GM18502 (cell line): ENCODE results near the gene PYDC2.

Experiments
- ATAC-seq: cut with Tn5 transposase; IDR thresholded peaks from one replicate; pipeline ENCODE4 v1.9.1; 2021; ENCODE audit warnings: mild to moderate bottlenecking; ENCODE audit not compliant: unreplicated experiment, poor library complexity

The PYDC2 gene

DNA sequence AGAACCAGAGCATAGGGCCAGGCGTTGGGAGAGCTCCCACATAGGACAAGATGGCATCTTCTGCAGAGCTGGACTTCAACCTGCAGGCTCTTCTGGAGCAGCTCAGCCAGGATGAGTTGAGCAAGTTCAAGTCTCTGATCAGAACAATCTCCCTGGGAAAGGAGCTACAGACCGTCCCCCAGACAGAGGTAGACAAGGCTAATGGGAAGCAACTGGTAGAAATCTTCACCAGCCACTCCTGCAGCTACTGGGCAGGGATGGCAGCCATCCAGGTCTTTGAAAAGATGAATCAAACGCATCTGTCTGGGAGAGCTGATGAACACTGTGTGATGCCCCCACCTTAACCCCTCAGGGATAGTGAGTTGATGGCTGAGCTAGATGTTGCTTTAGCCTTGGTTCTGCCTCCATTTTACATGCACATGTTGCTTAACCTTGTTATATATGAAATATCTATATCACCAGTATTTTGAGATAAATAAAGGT, at the start of gene PYDC2:
PYDC2 (plus strand) TSS at position 51 of the 483 bp plus-strand sequence; CDS start at position 51, 0 bp downstream.
- ATAC-seq, result no peak

DNA sequence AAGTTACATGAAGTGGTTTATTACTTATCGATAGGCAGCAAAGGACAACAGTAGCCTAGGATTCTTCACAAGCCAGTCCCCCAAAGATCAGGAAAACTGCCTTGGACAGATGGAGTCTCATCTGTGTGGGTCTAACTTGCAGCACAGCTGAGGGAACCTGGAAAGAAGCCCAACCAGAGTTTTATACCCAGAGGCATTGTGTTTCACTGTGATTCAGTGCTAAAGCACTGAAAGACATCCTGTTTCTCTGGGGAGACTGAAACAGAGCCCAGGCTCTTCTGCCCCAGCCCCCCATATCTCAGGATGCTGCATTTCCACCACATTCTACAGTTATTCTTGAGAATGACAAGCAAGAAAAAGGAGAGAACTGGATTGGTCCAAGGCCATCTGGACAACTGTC, 48.2 kb upstream of the PYDC2 start:
- no peak for ATAC-seq

DNA sequence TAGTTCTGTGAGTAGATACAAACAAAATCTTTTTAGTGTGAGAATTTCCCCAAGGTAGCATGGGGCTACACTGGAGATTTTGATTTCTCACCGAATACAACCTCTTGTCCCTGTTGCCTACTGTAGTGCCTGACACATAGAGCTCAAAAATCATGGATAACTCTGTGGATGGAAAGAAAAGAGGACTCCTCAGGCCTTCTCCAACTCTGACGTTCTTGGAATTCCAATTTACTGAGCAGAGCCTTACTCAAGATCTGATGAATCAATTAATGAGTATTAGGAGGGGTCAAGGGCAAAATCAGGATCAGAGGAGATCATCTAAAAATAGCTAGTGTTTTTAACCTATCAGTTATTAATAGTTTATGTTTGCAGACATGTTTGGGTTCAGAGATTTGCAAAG, 46.7 kb upstream of the PYDC2 start:
- no peak for ATAC-seq

DNA sequence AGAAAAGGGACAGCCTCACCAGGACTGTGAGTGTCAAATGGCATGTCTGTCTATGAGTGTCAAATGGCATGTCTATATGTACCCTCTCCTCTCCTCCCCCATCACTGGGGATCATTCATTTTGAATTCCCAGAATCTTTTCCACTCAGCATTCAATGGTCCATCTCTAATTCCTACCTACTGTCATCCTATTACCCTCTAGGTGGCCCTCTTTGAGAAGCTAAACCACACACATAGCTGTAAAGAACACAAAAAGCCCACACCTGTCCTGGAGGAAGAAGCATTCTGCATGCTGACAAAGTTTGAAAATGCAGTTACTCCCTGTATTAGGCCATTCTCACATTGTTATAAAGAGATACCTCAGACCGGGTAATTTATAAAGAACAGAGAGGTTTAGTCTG, 46.2 kb upstream of the PYDC2 start:
- ATAC-seq, result no peak

DNA sequence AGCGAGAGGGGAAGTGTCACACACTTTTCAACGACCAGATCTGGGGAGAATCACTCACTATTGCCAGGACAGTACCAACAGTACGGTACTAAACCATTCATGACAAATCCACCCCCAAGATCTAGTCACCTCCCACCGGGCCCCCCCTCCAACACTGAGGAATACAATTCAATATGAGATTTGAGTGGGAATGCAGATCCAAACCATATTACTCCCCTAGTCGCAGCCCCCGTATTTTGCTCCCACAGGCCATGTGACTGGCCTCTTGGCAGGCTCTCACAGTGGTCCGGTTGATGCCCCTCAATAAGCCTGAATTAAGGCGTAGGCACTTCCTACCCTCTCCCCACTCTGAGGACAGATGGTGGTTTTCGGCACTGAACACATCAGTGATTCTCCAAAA, 45.4 kb upstream of the PYDC2 start:
- no peak for ATAC-seq

DNA sequence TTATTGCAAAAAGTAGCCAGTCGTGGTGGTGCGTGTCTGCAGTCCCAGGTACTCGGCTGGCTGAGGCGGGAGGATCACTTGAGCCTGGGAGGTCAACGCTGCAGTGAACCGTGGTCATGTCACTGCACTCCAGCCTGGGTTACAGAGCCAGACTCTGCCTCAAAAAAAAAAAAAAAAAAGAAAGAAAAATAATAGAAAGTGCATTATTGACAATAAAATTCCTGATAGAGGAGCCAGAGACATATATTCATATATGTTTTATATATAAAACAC, 43.6 kb upstream of the PYDC2 start:
- ATAC-seq, result no peak

DNA sequence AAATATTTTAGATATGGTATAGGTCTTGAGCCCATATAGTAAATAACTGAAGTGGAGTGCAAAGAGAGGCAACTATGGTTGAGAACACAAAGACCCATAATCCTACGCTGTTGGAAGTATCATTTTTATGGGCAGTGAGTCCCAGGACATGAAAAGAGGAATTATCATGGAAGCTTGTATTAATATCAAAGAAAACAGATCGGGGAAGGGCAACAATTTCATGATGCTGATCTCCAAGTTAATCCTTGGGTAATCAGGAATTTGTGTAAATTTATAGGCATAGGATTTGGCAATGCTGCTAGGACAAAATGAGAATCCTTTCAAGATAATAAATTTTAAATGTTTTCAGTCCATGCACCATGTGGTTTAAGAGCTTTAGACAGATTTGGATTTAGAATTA, 40.2 kb upstream of the PYDC2 start:
- no peak for ATAC-seq

DNA sequence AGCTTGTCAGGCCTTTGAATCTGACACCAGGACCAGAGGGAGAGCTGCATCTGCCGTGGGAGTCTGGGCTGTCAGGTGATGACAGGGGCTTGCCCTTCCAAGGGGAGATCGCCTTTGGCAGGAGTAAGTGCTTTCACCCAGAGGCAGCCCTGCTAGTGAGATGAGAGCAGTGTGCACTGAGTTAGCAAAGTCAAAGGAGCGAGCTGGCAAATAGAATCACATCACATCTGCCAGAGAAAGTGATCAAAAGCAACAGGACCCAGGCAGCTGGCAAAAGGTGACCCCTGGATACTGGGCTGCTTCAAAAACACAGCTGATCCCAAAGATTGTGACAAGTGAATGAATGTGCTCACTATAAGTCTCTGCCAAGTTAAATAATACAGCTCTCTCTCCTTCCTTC, 36.1 kb upstream of the PYDC2 start:
- no peak for ATAC-seq

DNA sequence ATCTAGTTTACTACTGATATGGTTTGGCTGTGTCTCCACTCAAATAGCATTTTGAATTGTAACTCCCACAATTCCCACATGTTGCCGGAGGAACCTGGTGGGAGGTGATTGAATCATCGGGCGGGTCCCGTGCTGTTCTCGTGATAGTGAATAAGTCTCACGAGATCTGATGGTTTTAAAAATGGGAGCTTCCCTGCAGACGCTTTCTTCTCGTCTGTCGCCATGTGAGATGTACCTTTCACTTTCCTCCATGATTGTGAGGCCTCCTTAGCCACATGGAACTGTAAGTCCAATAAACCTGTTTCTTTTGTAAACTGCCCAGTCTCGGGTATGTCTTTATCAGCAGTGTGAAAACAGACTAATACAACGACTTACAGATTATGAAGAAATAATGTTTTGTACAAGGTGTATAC, 35.6 kb upstream of the PYDC2 start:
- no peak for ATAC-seq

DNA sequence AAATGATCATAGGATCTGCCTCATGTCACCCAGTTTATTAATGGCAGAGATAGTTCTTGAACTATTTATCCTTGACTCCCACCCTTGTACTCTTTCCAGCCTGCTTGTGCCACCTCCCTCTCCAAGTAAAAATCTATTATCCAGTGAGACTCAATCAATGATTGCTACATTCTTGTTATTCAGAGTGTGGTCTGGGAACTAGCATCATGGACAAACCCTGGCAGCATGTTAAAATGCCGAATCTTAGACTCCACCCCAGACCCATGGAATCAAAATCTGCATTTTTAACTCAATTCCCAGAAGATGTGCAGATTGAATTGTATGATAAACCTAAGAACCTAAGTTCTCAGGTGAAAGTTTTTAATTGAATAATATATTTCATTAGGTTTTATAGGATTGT, 34.7 kb upstream of the PYDC2 start:
- ATAC-seq, result no peak

DNA sequence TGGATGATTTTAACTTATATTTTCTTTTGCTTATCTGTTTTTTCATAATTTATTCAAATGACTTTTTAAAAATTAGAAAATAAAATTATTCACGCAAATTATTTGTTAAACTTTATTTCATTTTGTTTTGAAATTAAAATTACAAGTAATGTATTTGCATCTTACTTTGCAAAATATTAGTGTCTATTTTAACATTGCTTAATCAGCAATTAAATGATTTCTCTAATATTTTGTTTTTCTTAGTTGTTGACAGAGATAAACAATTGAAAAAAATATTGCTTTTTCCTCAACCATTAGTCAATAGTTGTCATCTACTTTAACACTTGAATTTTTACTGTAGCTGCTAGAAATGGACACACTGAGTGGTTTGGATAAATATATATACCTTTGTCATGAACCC, 32.8 kb upstream of the PYDC2 start:
- ATAC-seq, result no peak

DNA sequence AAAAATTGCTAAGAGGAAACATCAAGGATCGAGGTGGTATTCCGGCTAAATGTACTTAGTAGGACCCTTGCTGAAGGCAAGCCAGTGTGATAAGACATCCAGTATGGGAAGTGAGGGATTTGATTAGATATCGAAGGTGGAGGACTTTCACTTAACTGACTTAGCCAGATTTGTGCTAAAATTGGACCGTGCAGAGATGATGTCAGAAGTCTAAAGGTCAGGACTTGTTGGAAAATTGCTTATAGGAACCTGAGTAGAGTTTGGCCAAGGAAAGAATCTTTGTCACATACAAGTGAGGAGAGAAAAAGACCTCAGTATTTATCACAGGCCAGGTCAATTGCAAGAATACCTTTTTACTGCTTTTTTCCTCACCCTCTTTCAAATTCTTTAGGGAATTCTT, 30.9 kb upstream of the PYDC2 start:
- ATAC-seq, result no peak

DNA sequence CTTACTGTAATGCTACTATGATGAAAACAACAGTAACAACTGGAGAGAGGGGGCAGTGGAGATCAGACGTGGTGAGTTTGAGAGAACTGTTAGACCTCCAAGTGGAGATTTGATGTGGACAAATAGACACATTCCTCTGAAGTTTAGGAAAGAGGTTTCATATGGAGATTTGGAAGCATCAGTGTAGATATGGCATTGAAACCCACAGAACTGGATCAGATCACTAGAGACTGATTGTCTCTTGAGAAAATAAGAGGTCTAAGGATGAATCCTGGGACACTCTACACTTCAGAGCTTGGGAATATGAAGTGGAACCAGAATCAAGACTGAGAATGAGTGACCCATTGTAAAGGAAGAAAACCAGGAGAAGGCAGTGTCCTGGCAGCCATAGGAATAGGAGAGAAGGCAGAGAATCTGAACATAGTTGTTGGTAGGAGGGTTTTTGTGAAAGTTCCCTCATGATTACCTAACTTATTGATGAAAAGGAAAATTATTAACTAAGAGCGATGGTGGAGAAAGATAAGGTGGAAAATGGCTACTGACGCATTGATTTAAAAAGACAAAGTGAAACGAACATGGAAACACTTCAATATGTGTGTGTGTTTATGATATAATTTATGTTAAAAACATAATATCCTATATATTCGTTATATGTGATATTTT, 29.7 kb upstream of the PYDC2 start:
- no peak for ATAC-seq

DNA sequence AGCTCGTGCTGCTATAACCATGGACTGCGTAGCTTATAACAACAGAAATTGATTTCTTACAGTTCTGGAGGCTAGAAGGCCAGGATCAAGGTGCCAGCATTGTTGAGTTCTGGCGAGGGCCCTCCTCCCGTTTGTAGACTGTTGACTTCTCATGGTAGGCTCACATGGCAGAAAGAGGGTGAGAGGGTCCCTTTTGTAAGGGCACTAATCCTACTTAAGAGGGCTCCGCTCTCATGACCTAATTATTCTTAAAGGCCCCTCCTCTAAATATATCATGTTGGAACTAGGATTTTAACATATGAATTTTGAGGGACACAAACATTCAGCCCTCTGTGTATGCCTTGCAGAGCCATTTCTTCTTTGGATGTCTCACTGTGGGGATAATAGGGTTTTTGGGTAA, 28.8 kb upstream of the PYDC2 start:
- ATAC-seq, result no peak

DNA sequence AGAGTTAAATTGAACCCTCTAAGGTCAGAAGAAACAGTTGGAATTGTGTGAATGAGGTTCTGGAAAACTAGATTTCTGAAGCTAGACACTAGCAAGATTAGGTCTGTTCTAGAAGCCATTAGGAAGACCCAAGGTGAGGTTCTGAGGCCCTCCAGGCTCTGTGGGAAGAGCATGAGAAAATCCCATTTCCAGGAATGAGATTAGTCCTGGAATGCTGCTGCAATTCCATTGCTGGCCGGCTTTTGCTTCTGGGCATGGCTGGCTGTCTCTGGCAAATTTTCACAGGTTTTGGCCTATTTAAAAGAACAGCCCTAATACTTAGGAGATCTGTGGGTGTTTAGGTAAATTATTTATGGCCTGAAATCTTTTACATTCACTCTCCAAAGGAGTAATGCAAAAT, 26.9 kb upstream of the PYDC2 start:
- ATAC-seq, result no peak

DNA sequence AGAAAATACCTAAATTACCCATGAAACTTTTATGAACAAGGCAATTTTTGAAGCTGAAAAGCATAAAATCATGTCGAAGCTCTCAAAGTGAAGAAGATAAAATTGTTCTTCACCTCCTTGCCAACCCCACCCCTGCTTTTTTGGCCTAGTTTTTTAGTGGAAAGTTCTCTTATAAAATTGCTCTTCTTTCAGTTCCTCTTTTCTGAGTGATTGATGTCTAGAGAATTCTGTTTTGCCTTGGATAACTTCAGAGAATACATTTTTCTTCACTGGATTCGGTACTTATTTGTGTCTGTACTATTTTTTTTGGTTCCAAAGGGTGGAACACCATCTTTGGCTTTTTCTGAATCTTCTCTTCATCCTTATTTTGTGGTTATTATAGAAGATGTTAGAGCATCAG, 25.0 kb upstream of the PYDC2 start:
- ATAC-seq, result no peak

DNA sequence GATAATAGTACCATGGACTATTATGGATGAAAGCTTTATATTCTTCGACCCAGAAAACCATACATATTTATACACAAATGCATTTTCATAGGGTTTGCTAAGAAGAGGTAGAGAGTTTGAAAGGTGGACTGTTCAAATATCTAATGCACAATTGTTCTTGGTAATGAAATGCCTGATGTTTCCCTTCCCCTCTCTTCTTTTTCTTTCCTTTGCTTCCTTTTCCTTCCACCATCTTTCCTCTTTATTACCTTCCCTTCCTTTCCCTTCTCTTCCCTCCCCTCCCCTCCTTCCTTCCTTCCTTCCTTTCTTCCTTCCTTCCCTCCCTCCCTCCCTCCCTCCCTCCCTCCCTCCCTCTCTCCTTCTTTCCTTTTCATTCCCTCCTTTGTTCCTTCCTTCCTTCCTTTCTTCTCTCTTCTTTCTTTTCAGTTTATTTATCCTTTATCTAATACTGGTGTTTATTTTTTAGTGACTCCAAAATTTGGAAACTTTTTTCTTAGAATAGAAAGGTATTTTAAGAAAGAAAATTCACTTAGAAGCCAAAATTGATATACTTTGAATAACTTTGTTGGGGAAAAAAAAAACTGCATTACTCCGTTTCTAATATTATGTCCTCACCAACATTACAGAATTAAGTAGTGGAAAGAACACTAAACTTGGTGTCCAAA, 22.7 kb upstream of the PYDC2 start:
- ATAC-seq, result no peak

DNA sequence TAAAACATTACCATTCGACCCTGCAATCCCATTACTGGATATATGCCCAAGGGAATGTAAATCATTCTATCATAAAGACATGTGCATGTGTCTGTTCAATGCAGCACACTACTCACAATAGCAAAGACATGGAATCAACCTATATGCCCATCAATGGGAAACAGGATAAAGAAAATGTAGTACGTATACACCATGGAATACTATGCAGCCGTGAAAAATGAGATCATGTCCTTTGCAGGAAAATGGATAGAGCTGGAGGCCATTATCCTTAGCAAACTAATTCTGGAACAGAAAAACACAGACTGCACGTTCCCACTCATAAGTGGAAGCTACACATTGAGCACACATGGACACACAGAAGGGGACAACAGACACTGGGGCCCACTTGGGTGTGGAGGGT, 20.4 kb upstream of the PYDC2 start:
- no peak for ATAC-seq

DNA sequence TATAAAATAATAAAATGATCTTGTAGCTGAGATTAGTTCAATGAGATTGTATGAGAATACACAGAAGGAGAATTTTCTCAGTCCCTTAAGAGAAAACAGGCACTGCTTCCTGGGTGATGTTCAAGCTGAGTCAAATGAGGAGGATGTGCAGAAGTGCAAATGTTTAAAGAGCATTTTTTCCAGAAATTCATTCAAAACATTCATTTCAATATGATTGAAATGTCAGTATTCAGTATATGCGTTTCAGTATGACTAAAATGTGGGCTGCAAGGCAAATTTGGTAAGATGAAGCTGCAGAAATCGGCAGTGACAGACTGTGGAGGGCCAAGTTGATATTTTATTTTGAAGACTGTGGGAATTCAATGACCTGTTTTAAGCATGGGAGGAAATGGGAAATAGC, 19.3 kb upstream of the PYDC2 start:
- ATAC-seq, result no peak

DNA sequence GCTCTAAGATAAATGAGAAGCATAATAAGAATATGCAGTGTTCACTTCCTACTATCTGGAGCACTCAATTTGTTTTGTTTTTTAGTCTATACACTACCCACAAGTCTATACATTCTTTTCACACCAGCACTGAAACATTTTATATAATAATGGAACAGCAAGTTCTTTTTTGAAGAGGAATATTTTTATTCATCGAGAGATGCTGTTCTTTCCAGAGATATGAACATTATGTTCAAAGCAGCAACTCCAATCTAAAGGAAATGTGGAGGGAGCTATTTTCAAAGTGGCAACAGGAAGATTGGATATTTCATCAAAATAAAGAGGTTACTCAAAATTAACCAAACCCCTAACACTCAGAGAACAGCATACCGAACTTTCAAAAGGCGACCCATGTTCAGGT, 16.4 kb upstream of the PYDC2 start:
- ATAC-seq, result no peak

DNA sequence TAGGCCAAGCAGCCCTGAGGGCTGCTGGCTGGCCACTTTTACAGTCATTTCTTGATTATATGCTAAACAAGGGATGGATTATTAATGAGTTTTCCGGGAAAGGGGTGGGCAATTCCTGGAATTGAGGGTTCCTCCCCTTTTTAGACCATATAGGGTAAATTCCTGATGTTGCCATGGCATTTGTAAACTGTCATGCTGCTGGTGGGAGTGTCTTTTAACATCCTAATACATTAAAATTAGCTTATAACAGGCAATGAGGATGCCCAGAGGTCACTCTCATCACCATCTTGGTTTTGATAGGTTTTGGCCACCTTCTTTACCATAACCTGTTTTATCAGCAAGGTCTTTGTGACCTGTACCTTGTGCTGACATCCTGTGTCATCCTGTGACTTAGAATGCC, 11.7 kb upstream of the PYDC2 start:
- no peak for ATAC-seq

DNA sequence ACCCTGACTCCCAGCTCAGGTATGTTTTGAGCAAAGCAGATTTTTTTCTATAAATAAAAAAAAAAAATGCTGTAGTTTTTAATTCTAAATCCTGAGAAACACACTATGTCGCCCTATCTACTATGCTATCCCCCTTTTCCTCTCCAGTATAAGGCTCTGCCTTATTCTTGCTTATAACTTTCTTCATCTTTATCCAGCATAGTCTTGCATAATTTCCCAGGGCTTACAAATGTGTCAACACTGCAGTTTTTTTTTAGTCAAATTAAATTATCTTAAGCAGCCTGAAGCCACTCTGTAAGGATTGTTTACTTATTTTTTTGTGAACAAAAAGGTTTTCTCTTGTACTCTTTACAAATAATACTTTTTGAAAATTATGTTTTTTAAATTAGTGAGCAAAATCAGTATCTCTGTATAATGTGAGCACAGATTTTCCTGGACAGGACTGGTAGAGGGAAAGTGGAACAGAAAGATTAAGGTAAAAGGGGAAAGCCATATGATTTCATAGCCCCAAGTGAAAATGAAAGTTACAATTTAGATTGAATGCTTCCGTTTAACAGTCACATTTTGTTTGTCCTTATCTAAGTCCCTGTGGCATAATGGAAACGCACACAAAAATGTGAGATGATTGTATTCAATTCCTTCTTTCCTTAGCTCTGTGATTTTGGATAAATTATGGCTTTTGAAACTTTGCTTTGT, 5.6 kb upstream of the PYDC2 start:
- ATAC-seq, result peak; percentile 75
